Epithelial cell of proximal tubule (primary cell): ENCODE measurements around the gene GRID1. TPM values are rescaled to one million over a fixed set of nuclear protein-coding genes. Genes with fewer than 3 reads are reported as not detected.

Source experiments
- DNase-seq: peaks from one replicate; pipeline ENCODE4 v3.0.0-alpha.2; 2011; ENCODE audit warnings: low read depth
- H3K4me3 ChIP-seq: 2 replicates; pipeline ENCODE4 v1.5.1; 2011; ENCODE audit warnings: low read depth, mild to moderate bottlenecking, low read length
- CTCF ChIP-seq: conservative IDR thresholded peaks from 2 replicates; pipeline ENCODE4 v1.5.1; 2012; ENCODE audit warnings: low read depth, mild to moderate bottlenecking, low read length
- total RNA-seq: library from RNA; depleted of rRNA; stranded (reverse); fragments of >200 nt; gene quantifications from 2 replicates; pipeline ENCODE4 v1.2.3, GENCODE V29; 2015

GRID1 gene
- total RNA-seq, 1 donor from 2014 or later, result 0.52 TPM

DNA sequence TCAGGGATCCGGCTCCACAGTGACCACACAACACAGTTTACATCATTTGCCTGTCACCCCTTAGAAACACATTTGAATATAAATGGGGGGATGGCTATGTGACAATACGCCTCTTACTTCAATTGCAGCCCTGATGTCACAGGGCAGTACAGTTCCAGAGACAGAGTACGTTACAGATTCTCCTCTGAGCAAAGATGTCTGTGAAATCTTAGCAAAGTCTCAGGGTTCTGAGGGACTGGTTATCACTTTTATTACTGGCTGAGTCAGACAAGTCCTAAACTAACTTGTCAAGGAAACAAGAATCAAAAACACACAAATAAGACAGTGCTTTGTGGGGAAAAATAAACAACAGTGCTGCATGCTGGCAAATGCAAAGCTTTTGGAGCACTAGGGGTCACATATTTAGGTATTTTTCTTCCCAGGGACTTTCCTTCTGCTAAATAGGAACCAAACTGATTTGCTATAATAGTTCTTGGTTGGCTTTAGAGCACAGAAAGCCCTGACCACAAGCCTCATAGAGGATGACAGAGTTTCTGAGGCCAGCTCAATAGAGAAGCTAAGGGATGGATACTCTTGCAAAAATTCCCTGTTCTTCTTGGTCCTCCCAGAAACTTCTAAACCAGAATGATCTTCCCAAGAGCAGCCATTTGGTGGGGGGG lies 501.6 kb downstream of the GRID1 start:
- no peak for TF ChIP-seq CTCF
- no peak for DNase-seq
- no peak overlapping the region for H3K4me3 ChIP-seq

DNA sequence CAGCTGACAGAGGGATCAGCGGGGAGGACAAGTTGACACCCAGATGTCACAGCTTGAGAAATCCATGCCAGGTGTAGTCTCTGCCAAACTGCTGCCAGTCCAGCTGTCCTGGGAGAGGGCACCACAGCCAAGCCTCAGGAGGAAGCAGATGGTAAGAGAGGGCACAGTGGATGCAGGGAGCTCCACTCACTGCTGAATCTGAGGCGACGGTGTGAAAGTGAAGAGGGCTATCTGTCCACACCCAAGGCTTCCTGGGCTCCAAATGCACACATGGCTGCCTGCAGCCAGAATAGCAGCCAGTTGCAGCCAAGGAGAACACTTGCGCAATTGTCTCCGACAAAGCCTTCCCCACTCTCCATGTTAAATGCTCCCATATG lies 502.4 kb downstream of the GRID1 start:
- DNase-seq, result no peak
- no peak for TF ChIP-seq CTCF
- no peak overlapping the region for H3K4me3 ChIP-seq

- H3K4me3 ChIP-seq, result no peak overlapping the region
- no peak for DNase-seq
- TF ChIP-seq CTCF, result no peak
These were observed 503.1 kb downstream of the GRID1 start for GRCh38 chr10:85863301-85864172.

DNA sequence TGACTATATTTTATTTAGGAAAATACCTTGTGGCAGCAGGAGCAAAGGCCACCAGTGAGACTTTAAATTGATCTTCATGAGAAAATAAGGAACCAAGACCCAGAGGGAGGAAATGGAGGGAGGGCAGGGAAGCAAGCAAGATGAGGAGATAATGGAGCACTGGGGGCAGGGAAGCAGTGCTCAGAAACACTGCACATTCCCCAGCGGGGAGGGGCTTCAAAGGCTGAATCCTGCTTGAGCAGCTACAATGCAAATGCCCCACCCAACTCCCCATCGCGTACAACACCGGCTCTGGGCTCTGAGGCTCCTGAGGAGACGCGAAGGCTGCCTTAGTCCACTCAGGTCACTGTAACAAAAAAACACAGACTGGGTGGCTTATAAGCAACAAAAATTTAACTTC lies 503.8 kb downstream of the GRID1 start:
- DNase-seq, result no peak
- TF ChIP-seq CTCF, result no peak
- H3K4me3 ChIP-seq, result no peak overlapping the region

DNA sequence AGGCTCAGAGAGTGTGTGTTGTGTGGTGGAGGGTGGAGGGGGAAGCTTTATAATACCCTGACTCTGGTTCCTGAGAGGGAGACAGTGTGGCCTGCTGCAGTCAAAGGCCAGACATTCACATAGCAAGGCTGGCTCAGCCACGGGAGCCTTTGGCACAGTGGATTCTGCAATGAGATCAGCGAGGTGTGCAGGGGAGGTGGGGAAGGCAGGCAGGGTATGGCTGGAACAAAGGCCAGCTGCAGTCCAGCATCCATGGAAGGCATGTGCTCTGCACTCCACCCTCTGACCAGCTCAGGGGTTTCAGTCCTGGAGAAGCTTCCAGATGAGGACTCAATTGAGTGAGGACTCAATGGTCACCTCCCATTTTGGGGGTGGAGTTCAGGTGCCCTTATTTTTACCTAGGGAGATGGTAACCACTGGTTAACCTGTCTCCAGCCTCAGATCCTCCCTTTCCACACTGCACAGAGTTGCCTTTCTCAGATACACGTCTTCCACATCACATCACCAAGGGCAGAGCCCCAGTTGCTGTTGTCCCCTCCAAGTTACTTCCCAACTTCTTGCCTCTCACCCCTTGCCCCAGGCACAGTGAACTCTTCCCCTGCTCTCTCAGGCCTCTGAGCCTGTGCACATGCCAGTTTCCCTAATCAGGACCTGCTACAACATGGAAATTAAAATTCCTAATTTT lies 504.9 kb downstream of the GRID1 start:
- no peak for TF ChIP-seq CTCF
- no peak for DNase-seq
- H3K4me3 ChIP-seq, result no peak overlapping the region

DNA sequence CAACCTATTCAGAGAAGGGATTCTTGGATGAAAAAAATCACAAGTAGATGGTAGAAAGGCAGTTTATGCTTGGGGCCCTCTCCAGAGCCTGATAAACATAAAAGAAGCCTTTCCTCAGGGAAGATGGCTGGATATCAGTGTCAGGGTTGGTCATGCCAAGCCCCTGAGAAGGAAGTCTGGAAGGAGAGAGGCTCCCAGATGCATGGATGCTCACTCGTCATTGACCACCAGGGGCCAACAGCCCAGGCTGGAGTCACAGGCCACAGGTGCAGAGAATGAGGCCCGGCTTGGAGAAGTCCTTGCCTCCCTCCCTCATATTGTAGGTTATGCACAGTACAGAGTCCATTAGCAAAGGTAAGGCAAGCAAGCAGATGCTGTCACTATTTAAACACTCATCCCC lies 506.7 kb downstream of the GRID1 start:
- no peak for TF ChIP-seq CTCF
- no peak overlapping the region for H3K4me3 ChIP-seq
- no peak for DNase-seq
